ENCODE data around the gene POU3F4. TPM values are rescaled to one million over a fixed set of nuclear protein-coding genes. Genes with fewer than 3 reads are reported as not detected.

The POU3F4 gene
- total and polyA plus RNA-seq, 9 of the 15 experiments (the other 6 are each of a cell fraction or from before 2014, with no cell fraction given): not detected

GRCh38 chrX:83501003-83501402 lies 7.1 kb upstream of the POU3F4 start:
- WGBS (ENCODE audit: insufficient coverage, low coverage, missing lambda C conversion rate): 0% methylated on average over 1 of the region's 9 CpGs
- no peaks in the 10 kb centered on the region for H3K79me2 ChIP-seq (ENCODE audit: control insufficient read depth, insufficient read depth, low read length)
- H3K9ac ChIP-seq (ENCODE audit: insufficient read depth in 1 of 2, low read depth in 2 of 2, low read length in 2 of 2): no peak overlapping the region
- H3K9me1 ChIP-seq (ENCODE audit: control insufficient read depth, insufficient read depth, low read length): no peaks in the 10 kb centered on the region
- POLR2A ChIA-PET: no interaction called here
- DNase-seq (ENCODE audit: extremely low read depth in 1 of 4, low spot score in 3 of 4) (no peak), ATAC-seq (no peak), FAIRE-seq (no peak)
- no peaks in the 10 kb centered on the region for H4K20me1 ChIP-seq (replicated peaks; ENCODE audit: control insufficient read depth, insufficient read depth, low read length)
- H3K4me1 ChIP-seq (replicated peaks in 1 of 2; ENCODE audit: control insufficient read depth in 2 of 2, insufficient read depth in 2 of 2, low read length in 2 of 2): no peaks in the 10 kb centered on the region
- no peaks in the 10 kb centered on the region for H3K9me3 ChIP-seq (replicated peaks; ENCODE audit: control insufficient read depth, insufficient read depth, low read depth, low read length)
- no TSS peak for BruUV-seq (replicated peaks)
- no peak overlapping the region for H2AFZ ChIP-seq (ENCODE audit: low read depth, low read length)
- TF ChIP-seq CBX8 (IDR thresholded peaks at IDR 0.05; ENCODE audit: borderline replicate concordance, extremely low read depth, low read depth, low read length, poor library complexity, severe bottlenecking) (no peak), USF1 (CRISPR knock-in tag; IDR thresholded peaks at IDR 0.05) (no peak), CGGBP1 (CRISPR knock-in tag; IDR thresholded peaks at IDR 0.05) (no peak), ZBTB33 (CRISPR knock-in tag; IDR thresholded peaks at IDR 0.05) (no peak), ZNF511 (CRISPR knock-in tag; IDR thresholded peaks at IDR 0.05) (no peak), NFRKB (IDR thresholded peaks at IDR 0.05; ENCODE audit: low read depth) (no peak), NCOA1 (IDR thresholded peaks at IDR 0.05; ENCODE audit: low read depth) (no peak), ELK1 (CRISPR knock-in tag; IDR thresholded peaks at IDR 0.05) (no peak), CTCFL (IDR thresholded peaks at IDR 0.05; ENCODE audit: borderline replicate concordance, insufficient read depth, low read depth, low read length, poor library complexity, severe bottlenecking) (no peak), ZNF644 (tag; IDR thresholded peaks at IDR 0.05; ENCODE audit: low read depth) (no peak), ARNT (IDR thresholded peaks at IDR 0.05) (no peak), JUNB (CRISPR knock-in tag; conservative IDR thresholded peaks at IDR 0.05) (no peak), ZNF232 (CRISPR knock-in tag; IDR thresholded peaks at IDR 0.05) (no peak), ZNF146 (CRISPR knock-in tag; IDR thresholded peaks at IDR 0.05; ENCODE audit: unreplicated experiment) (no peak), PTBP1 (IDR thresholded peaks at IDR 0.05; ENCODE audit: low read depth, low read length) (no peak), LEF1 (IDR thresholded peaks at IDR 0.05) (no peak), GTF2F1 (IDR thresholded peaks at IDR 0.05; ENCODE audit: low read depth, low read length) (no peak)
- in situ Hi-C loops (cut with MboI): no loop called here
- H3K36me3 ChIP-seq (ENCODE audit: control insufficient read depth, insufficient read depth, low read length): no peaks in the 10 kb centered on the region
- no peak overlapping the region for H3K4me3 ChIP-seq
- H3K27me3 ChIP-seq (ENCODE audit: control insufficient read depth in 2 of 2, insufficient read depth in 2 of 2, low read length in 2 of 2): no peaks in the 10 kb centered on the region
- H3K27ac ChIP-seq (ENCODE audit: extremely low read depth, low read depth, low read length): no peak overlapping the region
- CTCF ChIA-PET (ENCODE audit: low intra/inter-chr PET ratio): no interaction called here
- no peak overlapping the region for H3K4me2 ChIP-seq (ENCODE audit: insufficient read depth, low read length)
- intact Hi-C loops (cut with micrococcal nuclease): no loop called here
